ENCODE data around the gene ULK1.
A peak's percentile ranks its signal among the peaks of the same experiment; 100 is the strongest.

Gene ULK1

GRCh38 chr12:131857908-131858850 is 36.2 kb upstream of the ULK1 start:
- Histone ChIP-seq H2BK15ac (ENCODE audit: low read length) (peak overlapping the region; percentile 10), H4K8ac (ENCODE audit: low read depth, low read length) (no peak overlapping the region), H2BK12ac (ENCODE audit: low read length) (no peak overlapping the region), H3K27ac (replicated peaks; ENCODE audit: low read length) (no peak overlapping the region), H2AK5ac (ENCODE audit: low read depth, low read length) (peak overlapping the region; percentile 20), H3K27me3 (ENCODE audit: control insufficient read depth in 3 of 3, insufficient read depth in 3 of 3, low read depth in 1 of 3, low read length in 3 of 3) (peaks cover 0 to 3% (median 0%) of the 10 kb centered on the region in 3 experiments), H3K9ac (ENCODE audit: low read depth, low read length, poor library complexity) (peak overlapping the region; percentile 24), H2BK5ac (ENCODE audit: low read length) (no peak overlapping the region), H4K91ac (ENCODE audit: low read depth, low read length, poor library complexity) (no peak overlapping the region), H3K79me1 (ENCODE audit: low read depth, low read length) (no peaks in the 10 kb centered on the region), H2BK120ac (ENCODE audit: low read depth, low read length) (no peak overlapping the region), H2AFZ (ENCODE audit: low read length) (no peak overlapping the region), H3K14ac (ENCODE audit: low read length) (no peak overlapping the region), H3K4me1 (ENCODE audit: control insufficient read depth in 2 of 2, insufficient read depth in 1 of 2, low read depth in 1 of 2, low read length in 2 of 2) (peaks cover 15 to 25% of the 10 kb centered on the region in 2 donors), H3K4me3 (ENCODE audit: low read length in 2 of 2) (no peak overlapping the region), H3K36me3 (replicated peaks in 1 of 2; ENCODE audit: control insufficient read depth in 2 of 2, insufficient read depth in 2 of 2, low read length in 2 of 2) (no peaks in the 10 kb centered on the region), H3K23ac (ENCODE audit: low read depth, low read length, poor library complexity) (no peak overlapping the region), H3K4me2 (ENCODE audit: insufficient read depth, low read length, poor library complexity, severe bottlenecking) (no peak overlapping the region), H3K18ac (ENCODE audit: low read length) (peak overlapping the region; percentile 44), H3K4ac (ENCODE audit: low read length) (no peak overlapping the region), H3K9me3 (replicated peaks in 1 of 2; ENCODE audit: control insufficient read depth in 2 of 2, insufficient read depth in 1 of 2, low read depth in 1 of 2, low read length in 2 of 2) (no peaks in the 10 kb centered on the region)
- WGBS, 2 donors (ENCODE audit: extremely low coverage in 2 of 2, insufficient read length in 2 of 2, insufficient replicate concordance in 1 of 2), result no CpG with 5 or more reads among the region's 21 CpGs
- no peak for DNase-seq (ENCODE audit: low spot score)

GRCh38 chr12:131860472-131861260 is 33.8 kb upstream of the ULK1 start:
- peak overlapping the region; percentile 86 for H3K18ac ChIP-seq (ENCODE audit: low read length)
- H4K91ac ChIP-seq (ENCODE audit: low read depth, low read length, poor library complexity), result no peak overlapping the region
- H2BK12ac ChIP-seq (ENCODE audit: low read length), result no peak overlapping the region
- no peaks in the 10 kb centered on the region for H3K9me3 ChIP-seq (replicated peaks in 1 of 2; ENCODE audit: control insufficient read depth in 2 of 2, insufficient read depth in 1 of 2, low read depth in 1 of 2, low read length in 2 of 2)
- peak overlapping the region; percentile 10 for H3K27ac ChIP-seq (replicated peaks; ENCODE audit: low read length)
- H3K27me3 ChIP-seq (ENCODE audit: control insufficient read depth in 3 of 3, insufficient read depth in 3 of 3, low read depth in 1 of 3, low read length in 3 of 3), result peaks cover 0 to 3% (median 0%) of the 10 kb centered on the region in 3 experiments
- H3K9ac ChIP-seq (ENCODE audit: low read depth, low read length, poor library complexity), result no peak overlapping the region
- H3K36me3 ChIP-seq (replicated peaks in 1 of 2; ENCODE audit: control insufficient read depth in 2 of 2, insufficient read depth in 2 of 2, low read length in 2 of 2), result no peaks in the 10 kb centered on the region
- H3K23ac ChIP-seq (ENCODE audit: low read depth, low read length, poor library complexity), result no peak overlapping the region
- H2BK15ac ChIP-seq (ENCODE audit: low read length), result peak overlapping the region; percentile 29
- H3K4me2 ChIP-seq (ENCODE audit: insufficient read depth, low read length, poor library complexity, severe bottlenecking), result peak overlapping the region; percentile 13
- no peak overlapping the region for H3K4me3 ChIP-seq (ENCODE audit: low read length in 2 of 2)
- no peak overlapping the region for H3K14ac ChIP-seq (ENCODE audit: low read length)
- no peak overlapping the region for H3K4ac ChIP-seq (ENCODE audit: low read length)
- H2AFZ ChIP-seq (ENCODE audit: low read length), result peak overlapping the region; percentile 91
- no peak overlapping the region for H2BK120ac ChIP-seq (ENCODE audit: low read depth, low read length)
- no CpG with 5 or more reads among the region's 22 CpGs for WGBS, 2 donors (ENCODE audit: extremely low coverage in 2 of 2, insufficient read length in 2 of 2, insufficient replicate concordance in 1 of 2)
- H2AK5ac ChIP-seq (ENCODE audit: low read depth, low read length), result no peak overlapping the region
- no peak overlapping the region for H4K8ac ChIP-seq (ENCODE audit: low read depth, low read length)
- peak; percentile 21 for DNase-seq (ENCODE audit: low spot score)
- H2BK5ac ChIP-seq (ENCODE audit: low read length), result no peak overlapping the region
- H3K4me1 ChIP-seq (ENCODE audit: control insufficient read depth in 2 of 2, insufficient read depth in 1 of 2, low read depth in 1 of 2, low read length in 2 of 2), result peaks cover 21 to 32% of the 10 kb centered on the region in 2 donors
- H3K79me1 ChIP-seq (ENCODE audit: low read depth, low read length), result no peaks in the 10 kb centered on the region

GRCh38 chr12:131861261-131862083 is 33.0 kb upstream of the ULK1 start:
- H3K9ac ChIP-seq (ENCODE audit: low read depth, low read length, poor library complexity), result no peak overlapping the region
- no peaks in the 10 kb centered on the region for H3K36me3 ChIP-seq (replicated peaks in 1 of 2; ENCODE audit: control insufficient read depth in 2 of 2, insufficient read depth in 2 of 2, low read length in 2 of 2)
- DNase-seq (ENCODE audit: low spot score), result no peak
- no peak overlapping the region for H2BK5ac ChIP-seq (ENCODE audit: low read length)
- H3K23ac ChIP-seq (ENCODE audit: low read depth, low read length, poor library complexity), result no peak overlapping the region
- no peak overlapping the region for H3K14ac ChIP-seq (ENCODE audit: low read length)
- H3K4me2 ChIP-seq (ENCODE audit: insufficient read depth, low read length, poor library complexity, severe bottlenecking), result no peak overlapping the region
- H4K91ac ChIP-seq (ENCODE audit: low read depth, low read length, poor library complexity), result no peak overlapping the region
- no CpG with 5 or more reads among the region's 12 CpGs for WGBS, 2 donors (ENCODE audit: extremely low coverage in 2 of 2, insufficient read length in 2 of 2, insufficient replicate concordance in 1 of 2)
- H3K79me1 ChIP-seq (ENCODE audit: low read depth, low read length), result no peaks in the 10 kb centered on the region
- H2BK15ac ChIP-seq (ENCODE audit: low read length), result peak overlapping the region; percentile 19
- peak overlapping the region in 1 of 2 donors; percentile 33 for H3K4me3 ChIP-seq (ENCODE audit: low read length in 2 of 2)
- H3K27me3 ChIP-seq (ENCODE audit: control insufficient read depth in 3 of 3, insufficient read depth in 3 of 3, low read depth in 1 of 3, low read length in 3 of 3), result peaks cover 0 to 3% (median 0%) of the 10 kb centered on the region in 3 experiments
- no peak overlapping the region for H4K8ac ChIP-seq (ENCODE audit: low read depth, low read length)
- H3K18ac ChIP-seq (ENCODE audit: low read length), result no peak overlapping the region
- no peak overlapping the region for H3K27ac ChIP-seq (replicated peaks; ENCODE audit: low read length)
- no peak overlapping the region for H2AFZ ChIP-seq (ENCODE audit: low read length)
- no peak overlapping the region for H3K4ac ChIP-seq (ENCODE audit: low read length)
- H2AK5ac ChIP-seq (ENCODE audit: low read depth, low read length), result no peak overlapping the region
- peaks cover 21 to 32% of the 10 kb centered on the region in 2 donors for H3K4me1 ChIP-seq (ENCODE audit: control insufficient read depth in 2 of 2, insufficient read depth in 1 of 2, low read depth in 1 of 2, low read length in 2 of 2)
- H3K9me3 ChIP-seq (replicated peaks in 1 of 2; ENCODE audit: control insufficient read depth in 2 of 2, insufficient read depth in 1 of 2, low read depth in 1 of 2, low read length in 2 of 2), result no peaks in the 10 kb centered on the region
- H2BK12ac ChIP-seq (ENCODE audit: low read length), result no peak overlapping the region
- H2BK120ac ChIP-seq (ENCODE audit: low read depth, low read length), result no peak overlapping the region
